Stimulated activated CD4-positive, alpha-beta T cell treated with anti-CD3 and anti-CD28 coated beads, TNF-alpha, amount 100 ng/mL, for 48 hours (primary cell): Measurements from ENCODE around the gene TYW3.

Source experiments
- DNase-seq, 3 donors: peaks; one replicate each; pipeline ENCODE4 v3.0.0-alpha.2; 2020; ENCODE audit warnings: low read depth in 3 of 3

Gene TYW3

GRCh38 chr1:74732960-74733603 is at the start of gene TYW3, which contains the start of gene CRYZ:
Gene TYW3 (plus strand): TSS chr1:74733152. CDS start chr1:74733245, 93 bp downstream.
Gene CRYZ (minus strand): TSS chr1:74733050. CDS start chr1:74724821, 8,229 bp downstream.
- DNase-seq, result peak; percentile 71 to 80 (median 71)

- DNase-seq, result no peak
Observed at GRCh38 chr1:74683656-74684055, 49.3 kb upstream of the TYW3 start.

GRCh38 chr1:74684301-74684700 is 48.7 kb upstream of the TYW3 start:
- no peak for DNase-seq

- no peak for DNase-seq
Observed at GRCh38 chr1:74686928-74687327, 46.0 kb upstream of the TYW3 start.

GRCh38 chr1:74689621-74690363 is 43.2 kb upstream of the TYW3 start:
- peak; percentile 1 to 14 (median 12) for DNase-seq

GRCh38 chr1:74690364-74690696 is 42.6 kb upstream of the TYW3 start:
- DNase-seq, result no peak

GRCh38 chr1:74690909-74691308 is 42.0 kb upstream of the TYW3 start:
- DNase-seq, result no peak

- no peak for DNase-seq
Observed at GRCh38 chr1:74693473-74693872, 39.5 kb upstream of the TYW3 start.

- DNase-seq, result no peak
Observed at GRCh38 chr1:74697832-74698231, 35.1 kb upstream of the TYW3 start.

- no peak for DNase-seq
Observed at GRCh38 chr1:74699331-74699730, 33.6 kb upstream of the TYW3 start.

- no peak for DNase-seq
Observed at GRCh38 chr1:74703386-74704182, 29.4 kb upstream of the TYW3 start.

GRCh38 chr1:74712881-74713280 is 20.1 kb upstream of the TYW3 start:
- DNase-seq, result no peak

- DNase-seq, result no peak
Observed at GRCh38 chr1:74713849-74714248, 19.1 kb upstream of the TYW3 start.

- DNase-seq, result no peak
Observed at GRCh38 chr1:74714429-74715235, 18.3 kb upstream of the TYW3 start.

GRCh38 chr1:74715236-74715502 is 17.8 kb upstream of the TYW3 start:
- DNase-seq, result no peak

GRCh38 chr1:74715806-74716205 is 17.1 kb upstream of the TYW3 start:
- no peak for DNase-seq

- no peak for DNase-seq
Observed at GRCh38 chr1:74716822-74717221, 16.1 kb upstream of the TYW3 start.

GRCh38 chr1:74717626-74718025 is 15.3 kb upstream of the TYW3 start:
- DNase-seq, result no peak

GRCh38 chr1:74726063-74726462 is 6.9 kb upstream of the TYW3 start:
- DNase-seq, result no peak

GRCh38 chr1:74728736-74729135 is 4.2 kb upstream of the TYW3 start:
- no peak for DNase-seq

GRCh38 chr1:74729741-74730478 is 3.0 kb upstream of the TYW3 start:
- no peak for DNase-seq
